ENCODE results near the gene LILRB2. TPM values are rescaled to one million over a fixed set of nuclear protein-coding genes. Genes with fewer than 3 reads are reported as not detected.
"Not testable (repeated sequence)": the region's sequence is repeated elsewhere in the genome, so short reads cannot be mapped to it uniquely, and the experiment has no call there.

Gene LILRB2
- total RNA-seq, 2 donors from 2014 or later = 1.1 to 3.4 TPM

DNA sequence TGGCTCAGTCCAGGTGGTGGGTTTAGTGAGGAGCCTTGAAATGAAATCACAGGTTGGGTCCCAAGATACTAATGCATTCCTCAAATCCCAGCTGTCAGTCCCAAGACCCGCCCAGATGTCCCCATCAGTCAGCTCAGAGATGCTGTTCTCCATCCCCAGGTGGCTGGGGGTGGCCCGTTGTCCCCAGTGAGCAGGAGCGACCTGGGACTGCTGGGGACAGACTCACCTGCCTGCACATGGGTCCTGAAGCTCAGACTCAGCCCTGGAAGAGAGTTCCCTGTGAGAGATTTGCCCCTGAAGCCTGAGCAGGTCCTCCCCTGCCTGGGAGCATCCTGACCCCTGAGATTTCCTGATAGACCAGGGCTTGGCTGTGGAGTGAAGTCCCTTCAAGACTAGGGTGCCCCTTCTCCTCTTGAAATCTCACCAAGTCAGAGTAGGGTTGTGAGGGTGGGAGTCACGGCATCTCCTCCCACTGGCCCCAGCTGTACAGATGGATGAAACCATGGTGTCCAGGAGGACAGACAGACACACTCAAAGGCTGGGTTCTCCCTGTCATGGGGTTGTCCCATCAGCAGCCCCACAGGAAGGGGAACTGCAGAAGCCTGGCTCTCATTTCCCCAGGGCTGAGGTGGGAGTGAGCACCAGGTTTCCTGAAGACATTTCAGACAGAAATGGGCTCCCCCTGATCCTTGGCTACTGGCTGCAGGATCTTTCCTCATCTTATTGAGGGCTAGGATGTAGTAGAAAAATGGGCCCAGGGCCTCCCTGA lies 17.6 kb upstream of the LILRB2 start:
- no peak overlapping the region for H3K4me3 ChIP-seq
- H3K4me1 ChIP-seq = no peaks in the 10 kb centered on the region
- no peak for DNase-seq (ENCODE audit: low spot score)
- TF ChIP-seq, protein P1, sequence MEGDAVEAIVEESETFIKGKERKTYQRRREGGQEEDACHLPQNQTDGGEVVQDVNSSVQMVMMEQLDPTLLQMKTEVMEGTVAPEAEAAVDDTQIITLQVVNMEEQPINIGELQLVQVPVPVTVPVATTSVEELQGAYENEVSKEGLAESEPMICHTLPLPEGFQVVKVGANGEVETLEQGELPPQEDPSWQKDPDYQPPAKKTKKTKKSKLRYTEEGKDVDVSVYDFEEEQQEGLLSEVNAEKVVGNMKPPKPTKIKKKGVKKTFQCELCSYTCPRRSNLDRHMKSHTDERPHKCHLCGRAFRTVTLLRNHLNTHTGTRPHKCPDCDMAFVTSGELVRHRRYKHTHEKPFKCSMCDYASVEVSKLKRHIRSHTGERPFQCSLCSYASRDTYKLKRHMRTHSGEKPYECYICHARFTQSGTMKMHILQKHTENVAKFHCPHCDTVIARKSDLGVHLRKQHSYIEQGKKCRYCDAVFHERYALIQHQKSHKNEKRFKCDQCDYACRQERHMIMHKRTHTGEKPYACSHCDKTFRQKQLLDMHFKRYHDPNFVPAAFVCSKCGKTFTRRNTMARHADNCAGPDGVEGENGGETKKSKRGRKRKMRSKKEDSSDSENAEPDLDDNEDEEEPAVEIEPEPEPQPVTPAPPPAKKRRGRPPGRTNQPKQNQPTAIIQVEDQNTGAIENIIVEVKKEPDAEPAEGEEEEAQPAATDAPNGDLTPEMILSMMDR (IDR thresholded peaks at IDR 0.05) = no peak
- H3K27me3 ChIP-seq = no peaks in the 10 kb centered on the region
- H3K27ac ChIP-seq = no peak overlapping the region
- no peaks in the 10 kb centered on the region for H3K36me3 ChIP-seq
- H3K9me3 ChIP-seq = no peaks in the 10 kb centered on the region

DNA sequence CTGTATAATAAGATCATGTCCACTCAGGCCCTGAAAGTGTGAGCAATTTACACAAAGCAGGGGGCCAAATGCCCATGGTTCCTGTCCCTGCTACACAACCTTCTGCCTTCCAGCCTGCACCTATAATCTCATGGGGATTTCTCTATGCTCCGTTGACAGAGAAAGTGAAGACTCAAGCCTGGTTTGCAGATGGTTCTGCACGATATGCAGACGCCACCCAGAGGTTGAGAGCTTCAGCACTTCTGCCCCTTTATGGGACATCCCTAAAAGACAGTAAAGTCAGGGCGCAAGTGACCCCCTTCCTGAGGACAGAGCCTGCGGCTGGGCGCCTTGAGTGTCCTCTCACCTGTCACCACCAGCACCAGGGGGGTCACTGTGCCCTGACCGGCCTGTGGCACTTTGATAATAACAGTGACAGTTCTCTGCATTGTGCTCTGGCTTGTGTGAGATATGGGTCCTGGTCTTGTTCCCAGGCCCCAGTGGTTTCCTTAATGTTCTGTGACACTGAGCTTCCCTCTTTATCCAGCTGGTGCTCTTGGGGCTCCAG lies 16.9 kb upstream of the LILRB2 start:
- Histone ChIP-seq H3K9me3 (no peaks in the 10 kb centered on the region), H3K4me3 (no peak overlapping the region), H3K27ac (no peak overlapping the region), H3K4me1 (no peaks in the 10 kb centered on the region), H3K27me3 (no peaks in the 10 kb centered on the region), H3K36me3 (no peaks in the 10 kb centered on the region)
- TF ChIP-seq, protein P1 (IDR thresholded peaks at IDR 0.05) = no peak
- DNase-seq (ENCODE audit: low spot score) = no peak

DNA sequence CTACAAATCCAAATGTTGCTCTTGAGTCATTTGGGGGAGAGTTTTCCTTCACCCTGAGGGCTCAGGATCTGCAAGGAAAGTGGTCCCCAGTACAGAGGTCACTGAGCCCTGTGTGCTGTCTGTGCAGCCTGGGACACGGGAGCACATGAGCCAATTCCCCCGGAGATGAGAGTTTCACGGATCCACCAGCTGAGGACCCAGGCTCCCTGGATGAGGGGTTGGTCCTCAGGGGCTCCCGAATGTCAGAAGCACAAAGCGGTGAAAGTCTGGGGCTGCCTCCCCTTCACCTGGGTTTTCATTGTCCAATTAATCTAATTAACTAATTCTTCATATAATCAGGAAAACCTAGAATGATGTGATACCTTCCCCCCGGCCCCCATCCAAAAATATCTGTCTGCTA lies 13.6 kb upstream of the LILRB2 start:
- no peaks in the 10 kb centered on the region for H3K27me3 ChIP-seq
- H3K9me3 ChIP-seq = no peaks in the 10 kb centered on the region
- no peak overlapping the region for H3K4me3 ChIP-seq
- no peaks in the 10 kb centered on the region for H3K4me1 ChIP-seq
- no peak overlapping the region for H3K27ac ChIP-seq
- no peaks in the 10 kb centered on the region for H3K36me3 ChIP-seq
- TF ChIP-seq, protein P1 (IDR thresholded peaks at IDR 0.05) = no peak
- DNase-seq (ENCODE audit: low spot score) = no peak

DNA sequence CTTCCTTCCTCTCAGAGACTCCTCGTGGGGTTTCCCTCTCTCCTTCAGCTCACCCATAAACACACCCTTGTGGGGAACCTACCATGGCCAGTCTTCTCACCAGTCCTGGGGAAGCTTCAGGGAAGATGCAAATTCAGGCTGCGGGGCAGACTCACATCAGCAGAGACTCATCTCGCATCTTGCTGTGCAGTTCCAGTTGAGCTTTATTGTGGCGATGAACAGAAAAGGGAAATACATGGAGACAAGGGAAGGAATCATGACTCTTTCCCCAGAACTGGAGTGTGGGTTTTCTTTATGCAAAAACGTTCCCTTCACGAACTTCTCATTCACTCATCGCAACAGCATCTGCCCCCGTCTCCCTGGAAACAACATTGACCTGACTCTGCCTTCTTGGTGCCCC lies 8.2 kb upstream of the LILRB2 start:
- not testable (repeated sequence) for H3K36me3 ChIP-seq; H3K4me3 ChIP-seq; H3K4me1 ChIP-seq; H3K27me3 ChIP-seq; H3K9me3 ChIP-seq; DNase-seq (ENCODE audit: low spot score); H3K27ac ChIP-seq

DNA sequence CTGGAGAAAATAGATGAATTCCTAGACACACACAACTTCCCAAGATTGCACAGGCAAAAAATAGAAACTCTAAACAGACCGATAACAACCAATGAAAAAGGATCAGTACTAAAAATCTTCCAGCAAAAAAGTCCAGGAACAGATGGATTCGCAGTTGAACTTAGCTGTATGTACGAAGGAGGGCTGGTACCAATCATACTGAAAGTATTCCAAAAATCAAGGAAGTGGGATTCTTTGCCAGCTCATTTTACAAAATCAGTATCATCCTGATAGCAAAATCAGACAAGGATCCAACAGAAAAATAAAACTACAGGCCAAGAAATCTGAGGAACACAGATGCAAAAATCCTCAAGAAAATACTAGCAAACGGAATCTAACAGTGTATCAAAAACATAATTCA lies 6.5 kb upstream of the LILRB2 start:
- no peaks in the 10 kb centered on the region for H3K4me1 ChIP-seq
- TF ChIP-seq, protein P1 (IDR thresholded peaks at IDR 0.05) = no peak
- no peaks in the 10 kb centered on the region for H3K9me3 ChIP-seq
- no peaks in the 10 kb centered on the region for H3K36me3 ChIP-seq
- no peaks in the 10 kb centered on the region for H3K27me3 ChIP-seq
- no peak overlapping the region for H3K27ac ChIP-seq
- no peak for DNase-seq (ENCODE audit: low spot score)
- H3K4me3 ChIP-seq = no peak overlapping the region

DNA sequence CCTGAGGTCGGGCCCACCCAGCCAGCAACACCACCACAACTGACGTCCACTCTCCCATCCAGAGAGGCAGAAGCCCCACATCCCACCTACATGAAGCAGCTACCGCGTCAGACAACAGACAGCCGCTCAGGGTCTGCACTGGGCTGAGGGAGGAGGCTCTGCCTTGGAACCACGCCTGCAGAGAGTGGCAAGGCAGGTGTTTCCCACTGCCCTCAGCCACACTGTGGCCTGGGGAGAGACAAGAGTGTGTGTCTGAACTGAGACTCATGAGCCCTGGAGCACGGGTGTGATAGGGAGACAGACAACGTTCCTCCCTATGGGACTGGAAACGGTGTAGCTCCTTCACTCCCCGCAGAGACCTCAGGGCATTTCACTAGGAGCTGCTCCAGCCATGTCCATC lies 5.4 kb upstream of the LILRB2 start:
- H3K4me1 ChIP-seq, H3K4me3 ChIP-seq, H3K36me3 ChIP-seq, H3K27me3 ChIP-seq, H3K27ac ChIP-seq, H3K9me3 ChIP-seq: not testable (repeated sequence)
- DNase-seq (ENCODE audit: low spot score) = peak; percentile 5

DNA sequence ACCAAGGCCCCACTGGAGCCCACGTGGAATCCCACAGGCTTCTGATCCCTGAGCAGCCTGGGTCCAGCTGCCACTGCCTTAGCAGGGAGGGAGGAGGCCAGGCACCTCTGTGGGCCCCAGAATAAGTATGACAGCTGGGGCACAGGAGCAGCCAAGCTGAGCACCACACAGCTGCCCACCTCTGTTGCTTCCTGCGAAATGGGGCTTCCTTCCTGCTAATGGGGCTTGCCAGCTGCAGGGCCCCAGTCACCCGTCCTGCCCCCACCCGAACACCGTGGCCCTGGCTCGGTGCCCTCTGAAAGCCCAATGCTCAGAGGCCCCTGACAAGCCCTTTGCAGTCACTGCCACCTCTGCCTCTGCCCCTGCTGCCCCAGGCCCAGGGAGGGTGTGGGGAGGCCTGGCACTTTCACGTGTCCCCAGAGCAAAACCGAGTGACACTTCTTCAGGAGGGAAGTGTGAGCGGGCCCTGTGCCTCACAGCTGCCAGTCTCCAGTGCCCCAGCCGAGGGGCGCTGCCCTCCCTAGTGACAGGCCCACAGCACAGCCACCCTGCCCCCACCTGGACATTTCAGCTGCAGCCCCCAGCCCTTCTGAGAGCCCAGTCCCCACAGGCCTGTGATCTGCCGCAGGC lies 4.6 kb upstream of the LILRB2 start:
- not testable (repeated sequence) for H3K4me1 ChIP-seq, H3K4me3 ChIP-seq, H3K9me3 ChIP-seq, H3K27ac ChIP-seq, H3K36me3 ChIP-seq, H3K27me3 ChIP-seq
- peak; percentile 11 for DNase-seq (ENCODE audit: low spot score)
